ENCODE data around the gene LEMD3.

LEMD3 gene

GRCh38 chr12:65195387-65196055, 26.1 kb downstream of the LEMD3 start:
- DNase-seq (ENCODE audit: insufficient read length, low spot score) (no peak), FAIRE-seq (peak; percentile 82)
- no peak for TF ChIP-seq CTCF (IDR thresholded peaks at IDR 0.05; ENCODE audit: insufficient read depth, missing control alignments)

- no peak for TF ChIP-seq CTCF (IDR thresholded peaks at IDR 0.05; ENCODE audit: insufficient read depth, missing control alignments)
- DNase-seq (ENCODE audit: insufficient read length, low spot score) (no peak), FAIRE-seq (no peak)
Observed at GRCh38 chr12:65196762-65197567, 27.6 kb downstream of the LEMD3 start.

GRCh38 chr12:65199604-65200003, 30.2 kb downstream of the LEMD3 start:
- DNase-seq (ENCODE audit: insufficient read length, low spot score) (no peak), FAIRE-seq (no peak)
- no peak for TF ChIP-seq CTCF (IDR thresholded peaks at IDR 0.05; ENCODE audit: insufficient read depth, missing control alignments)

GRCh38 chr12:65200007-65200665, 30.8 kb downstream of the LEMD3 start:
- FAIRE-seq (no peak), DNase-seq (ENCODE audit: insufficient read length, low spot score) (no peak)
- TF ChIP-seq CTCF (IDR thresholded peaks at IDR 0.05; ENCODE audit: insufficient read depth, missing control alignments), result no peak

GRCh38 chr12:65203376-65203775, 34.0 kb downstream of the LEMD3 start:
- no peak for DNase-seq (ENCODE audit: insufficient read length, low spot score)
- TF ChIP-seq CTCF (IDR thresholded peaks at IDR 0.05; ENCODE audit: insufficient read depth, missing control alignments), result no peak
- FAIRE-seq, result no peak

- DNase-seq (ENCODE audit: insufficient read length, low spot score), result no peak
- FAIRE-seq, result no peak
- no peak for TF ChIP-seq CTCF (IDR thresholded peaks at IDR 0.05; ENCODE audit: insufficient read depth, missing control alignments)
Observed at GRCh38 chr12:65204886-65205525, 35.6 kb downstream of the LEMD3 start.

All from D721Med (cell line).